ENCODE measurements around the gene PCSK5.
"Not testable (repeated sequence)": the region's sequence is repeated elsewhere in the genome, so short reads cannot be mapped to it uniquely, and the experiment has no call there.

Gene PCSK5

DNA sequence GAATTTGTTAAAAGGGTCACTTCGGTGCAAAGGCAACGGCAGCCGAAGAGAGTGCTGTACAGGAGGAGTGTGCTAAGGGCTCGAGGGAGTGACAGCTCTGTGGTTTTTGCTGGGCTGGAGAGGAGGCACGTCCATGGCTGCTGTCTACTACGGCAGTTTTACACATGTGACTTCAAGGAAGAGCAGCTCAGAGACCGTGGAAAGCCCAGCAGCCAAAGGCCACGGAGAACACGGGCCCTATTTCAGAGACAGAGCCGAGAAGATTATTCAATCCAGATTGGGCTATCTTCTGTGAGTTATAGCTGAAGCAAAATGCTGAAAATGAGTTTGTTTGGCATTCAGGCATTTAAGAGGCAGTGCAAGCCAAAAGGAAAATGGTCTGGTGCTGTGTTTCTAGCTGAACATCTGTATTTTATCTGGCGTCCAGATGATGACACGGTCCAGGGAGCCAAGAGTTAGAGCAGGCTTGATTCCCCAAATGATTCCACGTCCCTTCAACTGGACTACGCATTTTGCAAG is 407.3 kb downstream of the PCSK5 start:
- TF ChIP-seq, protein P1, sequence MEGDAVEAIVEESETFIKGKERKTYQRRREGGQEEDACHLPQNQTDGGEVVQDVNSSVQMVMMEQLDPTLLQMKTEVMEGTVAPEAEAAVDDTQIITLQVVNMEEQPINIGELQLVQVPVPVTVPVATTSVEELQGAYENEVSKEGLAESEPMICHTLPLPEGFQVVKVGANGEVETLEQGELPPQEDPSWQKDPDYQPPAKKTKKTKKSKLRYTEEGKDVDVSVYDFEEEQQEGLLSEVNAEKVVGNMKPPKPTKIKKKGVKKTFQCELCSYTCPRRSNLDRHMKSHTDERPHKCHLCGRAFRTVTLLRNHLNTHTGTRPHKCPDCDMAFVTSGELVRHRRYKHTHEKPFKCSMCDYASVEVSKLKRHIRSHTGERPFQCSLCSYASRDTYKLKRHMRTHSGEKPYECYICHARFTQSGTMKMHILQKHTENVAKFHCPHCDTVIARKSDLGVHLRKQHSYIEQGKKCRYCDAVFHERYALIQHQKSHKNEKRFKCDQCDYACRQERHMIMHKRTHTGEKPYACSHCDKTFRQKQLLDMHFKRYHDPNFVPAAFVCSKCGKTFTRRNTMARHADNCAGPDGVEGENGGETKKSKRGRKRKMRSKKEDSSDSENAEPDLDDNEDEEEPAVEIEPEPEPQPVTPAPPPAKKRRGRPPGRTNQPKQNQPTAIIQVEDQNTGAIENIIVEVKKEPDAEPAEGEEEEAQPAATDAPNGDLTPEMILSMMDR (IDR thresholded peaks at IDR 0.05; ENCODE audit: insufficient read depth, low read length, poor library complexity, severe bottlenecking): no peak
- no peaks in the 10 kb centered on the region for H3K27me3 ChIP-seq (replicated peaks; ENCODE audit: control insufficient read depth, insufficient read depth, low read length)
- H3K36me3 ChIP-seq (ENCODE audit: control insufficient read depth, insufficient read depth, low read length): no peaks in the 10 kb centered on the region
- H3K4me3 ChIP-seq (replicated peaks; ENCODE audit: low read depth, low read length): no peak overlapping the region
- DNase-seq (ENCODE audit: extremely low read depth, insufficient read length): no peak

DNA sequence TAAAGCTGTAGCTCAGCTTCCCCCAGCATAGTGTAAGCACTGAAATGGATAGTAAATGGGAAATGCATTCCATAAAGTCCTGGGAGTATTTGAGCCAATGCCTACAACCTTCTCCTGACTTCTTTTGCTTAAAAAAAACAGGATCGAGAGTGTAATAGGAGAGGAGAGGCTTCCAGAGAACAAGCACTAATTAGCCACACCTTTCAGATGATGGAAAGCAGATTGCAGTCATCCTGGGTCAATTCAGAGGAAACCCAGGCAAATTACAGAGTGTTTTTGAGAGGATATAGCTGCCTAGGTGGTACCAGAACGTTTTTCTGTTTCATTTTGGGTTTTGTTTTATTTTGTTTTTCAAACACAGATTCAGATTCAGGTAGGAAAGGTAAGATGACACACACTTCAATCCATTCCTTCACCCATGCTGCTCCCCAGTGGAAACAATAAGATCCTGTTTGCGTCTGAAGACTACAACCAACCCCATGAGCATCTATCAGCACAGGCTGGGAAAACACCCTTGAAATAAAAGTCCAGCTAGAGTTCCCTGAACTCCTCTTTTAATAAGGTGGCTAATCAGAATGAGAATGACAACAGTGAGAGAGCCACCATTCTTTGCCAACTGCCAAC is 408.2 kb downstream of the PCSK5 start:
- DNase-seq (ENCODE audit: extremely low read depth, insufficient read length): no peak
- no peak overlapping the region for H3K4me3 ChIP-seq (replicated peaks; ENCODE audit: low read depth, low read length)
- H3K27me3 ChIP-seq (replicated peaks; ENCODE audit: control insufficient read depth, insufficient read depth, low read length): no peaks in the 10 kb centered on the region
- no peaks in the 10 kb centered on the region for H3K36me3 ChIP-seq (ENCODE audit: control insufficient read depth, insufficient read depth, low read length)
- TF ChIP-seq, protein P1 (IDR thresholded peaks at IDR 0.05; ENCODE audit: insufficient read depth, low read length, poor library complexity, severe bottlenecking): no peak

DNA sequence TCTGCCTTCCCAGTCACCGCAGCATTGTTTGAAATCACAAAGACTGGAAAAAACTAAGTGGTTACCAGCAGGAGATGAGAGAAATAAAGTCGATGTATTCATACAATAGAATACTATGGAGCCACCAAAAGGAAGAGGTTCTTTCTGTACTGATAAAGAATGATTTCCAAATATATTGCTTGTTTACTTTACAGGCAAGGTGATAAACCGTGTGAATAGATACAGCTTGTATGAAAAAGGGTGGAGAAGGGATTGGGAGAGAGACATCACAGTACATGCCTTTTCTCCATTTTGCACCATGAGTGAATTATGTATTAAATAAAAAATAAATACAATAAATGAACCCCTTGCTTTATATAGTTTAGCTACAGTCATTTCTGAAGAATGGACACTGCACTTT is 412.1 kb downstream of the PCSK5 start:
- Histone ChIP-seq H3K4me3 (replicated peaks; ENCODE audit: low read depth, low read length) (no peak overlapping the region), H3K36me3 (ENCODE audit: control insufficient read depth, insufficient read depth, low read length) (no peaks in the 10 kb centered on the region), H3K27me3 (replicated peaks; ENCODE audit: control insufficient read depth, insufficient read depth, low read length) (no peaks in the 10 kb centered on the region)
- no peak for DNase-seq (ENCODE audit: extremely low read depth, insufficient read length)
- TF ChIP-seq, protein P1 (IDR thresholded peaks at IDR 0.05; ENCODE audit: insufficient read depth, low read length, poor library complexity, severe bottlenecking): no peak

DNA sequence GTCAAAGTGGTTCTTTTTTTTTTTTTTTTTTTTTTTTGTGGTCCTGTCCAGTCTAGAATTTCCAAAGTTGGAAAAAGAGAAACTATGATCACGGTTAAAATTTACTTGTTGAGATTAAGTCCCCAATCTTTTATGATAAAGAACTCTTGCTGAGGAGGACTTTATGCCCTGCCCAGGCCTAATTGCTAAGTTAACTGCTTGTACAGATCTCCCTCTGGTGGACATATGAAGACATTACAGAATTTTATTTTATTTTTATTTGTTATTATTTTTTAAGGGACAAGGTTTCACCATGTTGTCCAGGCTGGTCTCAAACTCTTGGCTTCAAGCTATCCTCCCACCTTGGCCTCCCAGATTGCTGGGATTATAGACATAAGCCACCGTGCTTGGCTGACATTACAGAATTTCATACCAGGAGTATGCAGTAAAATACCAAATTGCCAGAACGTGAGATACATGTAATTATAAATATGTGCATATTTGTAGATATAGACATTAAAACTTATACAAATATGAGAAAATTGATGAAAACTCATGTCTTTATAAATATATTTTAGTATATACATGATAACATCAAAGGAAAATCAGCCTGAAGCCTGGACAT is 412.6 kb downstream of the PCSK5 start:
- TF ChIP-seq, protein P1 (IDR thresholded peaks at IDR 0.05; ENCODE audit: insufficient read depth, low read length, poor library complexity, severe bottlenecking): peak; percentile 55
- no peak for DNase-seq (ENCODE audit: extremely low read depth, insufficient read length)
- Histone ChIP-seq H3K4me3 (replicated peaks; ENCODE audit: low read depth, low read length) (no peak overlapping the region), H3K27me3 (replicated peaks; ENCODE audit: control insufficient read depth, insufficient read depth, low read length) (no peaks in the 10 kb centered on the region), H3K36me3 (ENCODE audit: control insufficient read depth, insufficient read depth, low read length) (no peaks in the 10 kb centered on the region)

DNA sequence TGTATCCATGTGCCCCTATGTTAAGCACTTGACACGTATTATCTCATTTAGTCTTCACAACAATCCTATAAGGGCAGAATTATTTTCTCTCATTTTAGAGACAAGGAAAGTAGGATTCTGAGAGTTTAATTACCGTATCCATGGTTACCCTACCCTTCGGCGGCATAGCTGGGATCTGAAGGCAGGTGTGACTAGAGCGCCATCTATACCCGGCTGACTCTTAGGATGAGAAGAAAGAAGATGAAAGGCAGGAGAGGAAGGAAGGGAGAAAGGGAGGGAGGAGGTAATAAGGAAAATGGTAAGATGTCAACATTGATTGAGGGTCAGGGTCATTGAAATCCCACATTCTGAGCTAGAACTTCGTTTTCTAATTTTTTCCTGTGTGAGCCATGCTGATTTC is 416.6 kb downstream of the PCSK5 start:
- DNase-seq (ENCODE audit: extremely low read depth, insufficient read length); H3K36me3 ChIP-seq (ENCODE audit: control insufficient read depth, insufficient read depth, low read length); H3K4me3 ChIP-seq (replicated peaks; ENCODE audit: low read depth, low read length); H3K27me3 ChIP-seq (replicated peaks; ENCODE audit: control insufficient read depth, insufficient read depth, low read length): not testable (repeated sequence)

DNA sequence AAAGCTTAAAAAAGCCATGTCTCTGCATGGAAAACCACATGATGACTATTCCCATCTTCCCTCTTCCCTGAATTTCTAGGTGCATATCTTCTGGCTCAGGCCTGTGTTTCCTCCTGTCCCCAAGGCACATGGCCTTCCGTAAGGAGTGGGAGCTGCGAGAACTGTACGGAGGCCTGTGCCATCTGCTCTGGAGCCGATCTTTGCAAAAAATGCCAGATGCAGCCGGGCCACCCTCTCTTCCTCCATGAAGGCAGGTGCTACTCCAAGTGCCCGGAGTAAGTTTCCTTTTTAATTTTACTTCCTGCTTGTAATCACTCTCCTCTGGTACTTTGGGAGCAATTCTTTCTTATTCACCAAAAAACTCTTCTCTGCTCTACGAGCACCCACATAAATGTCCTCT is 420.1 kb downstream of the PCSK5 start:
- DNase-seq (ENCODE audit: extremely low read depth, insufficient read length): no peak
- TF ChIP-seq, protein P1 (IDR thresholded peaks at IDR 0.05; ENCODE audit: insufficient read depth, low read length, poor library complexity, severe bottlenecking): no peak
- Histone ChIP-seq H3K27me3 (replicated peaks; ENCODE audit: control insufficient read depth, insufficient read depth, low read length) (no peaks in the 10 kb centered on the region), H3K36me3 (ENCODE audit: control insufficient read depth, insufficient read depth, low read length) (no peaks in the 10 kb centered on the region), H3K4me3 (replicated peaks; ENCODE audit: low read depth, low read length) (no peak overlapping the region)

All from GM06990 (cell line).